Gastrocnemius medialis (tissue), 4 donors: ENCODE results near the gene TMEM236.

Experiments used
- POLR2A ChIP-seq, 2 donors: fragments of 450-650 bp; IDR thresholded peaks; one replicate each; pipeline ENCODE4 v1.6.1; 2017; ENCODE audit warnings: antibody characterized with exemption in 2 of 2, mild to moderate bottlenecking in 2 of 2, moderate library complexity in 2 of 2
- TF ChIP-seq, protein P1 (sequence below), 5 experiments: fragments of 450-650 bp in 3 of 5; fragments of 200-600 bp in 2 of 5; sonication (generic) in 2 of 5; IDR thresholded peaks in 4 of 5; conservative IDR thresholded peaks in 1 of 5; 1 replicate in 4 of 5; 2 replicates in 1 of 5; pipeline ENCODE4 v1.5.1; 2016 to 2019; ENCODE audit warnings: antibody characterized with exemption in 5 of 5, mild to moderate bottlenecking in 3 of 5, moderate library complexity in 3 of 5

DNA sequence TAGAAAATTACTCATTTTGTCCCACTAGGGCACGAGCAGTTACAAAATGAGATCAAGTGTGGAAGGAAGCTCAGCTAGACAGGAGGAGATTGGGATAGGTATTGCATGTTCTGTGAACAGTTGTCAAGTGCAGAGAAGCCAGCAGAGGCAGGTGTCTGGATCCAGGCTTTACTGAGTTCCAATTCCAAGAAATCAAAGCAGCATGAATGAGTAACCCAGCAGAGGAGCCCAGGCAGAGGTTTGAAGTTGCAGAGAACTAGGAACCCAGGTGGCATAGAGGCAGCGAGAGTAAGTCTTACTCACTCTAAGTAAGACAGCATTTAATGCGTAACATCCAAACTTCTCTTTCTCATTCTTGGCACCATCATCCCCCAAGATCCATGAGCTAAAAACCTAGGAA, 68.9 kb downstream of the TMEM236 start:
- TF ChIP-seq, protein P1, sequence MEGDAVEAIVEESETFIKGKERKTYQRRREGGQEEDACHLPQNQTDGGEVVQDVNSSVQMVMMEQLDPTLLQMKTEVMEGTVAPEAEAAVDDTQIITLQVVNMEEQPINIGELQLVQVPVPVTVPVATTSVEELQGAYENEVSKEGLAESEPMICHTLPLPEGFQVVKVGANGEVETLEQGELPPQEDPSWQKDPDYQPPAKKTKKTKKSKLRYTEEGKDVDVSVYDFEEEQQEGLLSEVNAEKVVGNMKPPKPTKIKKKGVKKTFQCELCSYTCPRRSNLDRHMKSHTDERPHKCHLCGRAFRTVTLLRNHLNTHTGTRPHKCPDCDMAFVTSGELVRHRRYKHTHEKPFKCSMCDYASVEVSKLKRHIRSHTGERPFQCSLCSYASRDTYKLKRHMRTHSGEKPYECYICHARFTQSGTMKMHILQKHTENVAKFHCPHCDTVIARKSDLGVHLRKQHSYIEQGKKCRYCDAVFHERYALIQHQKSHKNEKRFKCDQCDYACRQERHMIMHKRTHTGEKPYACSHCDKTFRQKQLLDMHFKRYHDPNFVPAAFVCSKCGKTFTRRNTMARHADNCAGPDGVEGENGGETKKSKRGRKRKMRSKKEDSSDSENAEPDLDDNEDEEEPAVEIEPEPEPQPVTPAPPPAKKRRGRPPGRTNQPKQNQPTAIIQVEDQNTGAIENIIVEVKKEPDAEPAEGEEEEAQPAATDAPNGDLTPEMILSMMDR (IDR thresholded peaks at IDR 0.05 in 4 of 5, conservative IDR thresholded peaks at IDR 0.05 in 1 of 5): no peak
- no peak for TF ChIP-seq POLR2A (IDR thresholded peaks at IDR 0.05)
